Measurements from ENCODE around the gene NME1.
"Not testable (repeated sequence)": the region's sequence is repeated elsewhere in the genome, so short reads cannot be mapped to it uniquely, and the experiment has no call there.

NME1 gene

GRCh38 chr17:51153210-51154072 is at the start of gene NME1:
Gene NME1, plus strand, starts transcription at chr17:51153559. Its CDS starts 2,096 bp downstream, at chr17:51155655.
- peak; percentile 98 for DNase-seq (ENCODE audit: low spot score)

- DNase-seq (ENCODE audit: low spot score) = no peak
Measured at GRCh38 chr17:51107778-51108177, 45.6 kb upstream of the NME1 start.

GRCh38 chr17:51112303-51113222 is 40.8 kb upstream of the NME1 start:
- DNase-seq (ENCODE audit: low spot score) = not testable (repeated sequence)

GRCh38 chr17:51115179-51115578 is 38.2 kb upstream of the NME1 start:
- DNase-seq (ENCODE audit: low spot score) = no peak

- DNase-seq (ENCODE audit: low spot score) = no peak
Measured at GRCh38 chr17:51118330-51119195, 34.8 kb upstream of the NME1 start.

- DNase-seq (ENCODE audit: low spot score) = peak; percentile 22
Measured at GRCh38 chr17:51119415-51120356, 33.7 kb upstream of the NME1 start.

GRCh38 chr17:51120357-51120738 is 33.0 kb upstream of the NME1 start:
- peak; percentile 39 for DNase-seq (ENCODE audit: low spot score)

- DNase-seq (ENCODE audit: low spot score) = peak; percentile 85
Measured at GRCh38 chr17:51120739-51121619, 32.4 kb upstream of the NME1 start, which contains the start of gene SPAG9. Gene SPAG9, minus strand, starts transcription at chr17:51120868. Its CDS starts 212 bp downstream, at chr17:51120656.

GRCh38 chr17:51121620-51122472 is 31.5 kb upstream of the NME1 start:
- DNase-seq (ENCODE audit: low spot score) = peak; percentile 55

GRCh38 chr17:51122473-51123115 is 30.8 kb upstream of the NME1 start:
- not testable (repeated sequence) for DNase-seq (ENCODE audit: low spot score)

- DNase-seq (ENCODE audit: low spot score) = no peak
Measured at GRCh38 chr17:51124640-51125503, 28.5 kb upstream of the NME1 start.

- no peak for DNase-seq (ENCODE audit: low spot score)
Measured at GRCh38 chr17:51128076-51128475, 25.3 kb upstream of the NME1 start.

- no peak for DNase-seq (ENCODE audit: low spot score)
Measured at GRCh38 chr17:51132964-51133319, 20.4 kb upstream of the NME1 start.

GRCh38 chr17:51133365-51133764 is 20.0 kb upstream of the NME1 start:
- no peak for DNase-seq (ENCODE audit: low spot score)

- no peak for DNase-seq (ENCODE audit: low spot score)
Measured at GRCh38 chr17:51135956-51136355, 17.4 kb upstream of the NME1 start.

- DNase-seq (ENCODE audit: low spot score) = no peak
Measured at GRCh38 chr17:51142597-51142996, 10.8 kb upstream of the NME1 start.

All from CD4-positive, alpha-beta T cell treated with Interleukin-6 at 100 ng/mL for 8 hours (primary cell).